Measurements from ENCODE around the gene PHF24. TPM values are rescaled to one million over a fixed set of nuclear protein-coding genes. Genes with fewer than 3 reads are reported as not detected.
"Not testable (repeated sequence)": the region's sequence is repeated elsewhere in the genome, so short reads cannot be mapped to it uniquely, and the experiment has no call there.

Gene PHF24
- total and polyA plus RNA-seq, 2 donors from 2014 or later = 0.09 to 0.98 TPM

DNA sequence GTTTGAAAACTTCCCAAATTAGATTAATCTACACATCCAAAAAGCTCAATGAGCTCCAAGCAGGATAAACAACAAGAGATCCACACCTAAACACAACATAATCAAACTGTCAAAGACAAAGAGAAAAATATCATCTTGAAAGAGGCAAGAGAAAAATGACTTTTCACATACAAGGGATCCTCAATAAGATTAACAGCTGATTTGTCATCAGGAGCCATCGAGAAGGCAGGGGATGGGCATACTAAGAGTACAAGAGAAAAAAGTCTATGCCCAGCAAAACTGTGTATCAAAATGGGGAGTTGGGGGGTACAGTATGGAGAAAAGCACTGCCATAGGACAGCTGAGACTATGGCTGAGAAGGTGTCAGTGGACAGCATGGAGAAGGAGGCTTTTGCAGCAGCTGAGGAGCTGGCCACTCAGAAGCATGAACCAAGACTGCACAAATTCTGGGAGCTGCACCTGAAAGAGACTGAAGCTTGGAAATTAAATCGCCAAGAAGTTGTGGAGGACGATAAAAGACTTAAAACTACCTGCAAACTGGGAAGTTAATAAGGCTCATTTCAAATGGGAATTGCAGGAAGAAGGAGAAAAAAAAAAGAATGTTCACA is 52.4 kb downstream of the PHF24 start:
- FAIRE-seq (no peak), DNase-seq (no peak)
- no peak overlapping the region for H3K27ac ChIP-seq (ENCODE audit: low read depth in 2 of 2, low read length in 2 of 2)
- H3K4me1 ChIP-seq (ENCODE audit: control insufficient read depth in 2 of 3, insufficient read depth in 2 of 3, low read depth in 1 of 3, low read length in 3 of 3) = no peaks in the 10 kb centered on the region
- TF ChIP-seq, protein P1, sequence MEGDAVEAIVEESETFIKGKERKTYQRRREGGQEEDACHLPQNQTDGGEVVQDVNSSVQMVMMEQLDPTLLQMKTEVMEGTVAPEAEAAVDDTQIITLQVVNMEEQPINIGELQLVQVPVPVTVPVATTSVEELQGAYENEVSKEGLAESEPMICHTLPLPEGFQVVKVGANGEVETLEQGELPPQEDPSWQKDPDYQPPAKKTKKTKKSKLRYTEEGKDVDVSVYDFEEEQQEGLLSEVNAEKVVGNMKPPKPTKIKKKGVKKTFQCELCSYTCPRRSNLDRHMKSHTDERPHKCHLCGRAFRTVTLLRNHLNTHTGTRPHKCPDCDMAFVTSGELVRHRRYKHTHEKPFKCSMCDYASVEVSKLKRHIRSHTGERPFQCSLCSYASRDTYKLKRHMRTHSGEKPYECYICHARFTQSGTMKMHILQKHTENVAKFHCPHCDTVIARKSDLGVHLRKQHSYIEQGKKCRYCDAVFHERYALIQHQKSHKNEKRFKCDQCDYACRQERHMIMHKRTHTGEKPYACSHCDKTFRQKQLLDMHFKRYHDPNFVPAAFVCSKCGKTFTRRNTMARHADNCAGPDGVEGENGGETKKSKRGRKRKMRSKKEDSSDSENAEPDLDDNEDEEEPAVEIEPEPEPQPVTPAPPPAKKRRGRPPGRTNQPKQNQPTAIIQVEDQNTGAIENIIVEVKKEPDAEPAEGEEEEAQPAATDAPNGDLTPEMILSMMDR (IDR thresholded peaks at IDR 0.05; ENCODE audit: borderline replicate concordance, extremely low read depth, insufficient read depth) = no peak
- no peaks in the 10 kb centered on the region for H3K27me3 ChIP-seq (ENCODE audit: control insufficient read depth, insufficient read depth, low read length)
- H3K36me3 ChIP-seq (ENCODE audit: control insufficient read depth in 2 of 3, insufficient read depth in 3 of 3, low read length in 3 of 3) = peaks cover 0 to 9% (median 3%) of the 10 kb centered on the region in 3 donors
- H3K9ac ChIP-seq (ENCODE audit: low read length in 3 of 3) = no peak overlapping the region
- H3K9me3 ChIP-seq (ENCODE audit: control insufficient read depth in 2 of 3, insufficient read depth in 1 of 3, low read length in 3 of 3) = peaks cover 0 to 11% (median 0%) of the 10 kb centered on the region in 3 donors
- H3K4me3 ChIP-seq (ENCODE audit: low read length in 3 of 3) = no peak overlapping the region
- intact Hi-C loops (cut with DNase I) = no loop called here

DNA sequence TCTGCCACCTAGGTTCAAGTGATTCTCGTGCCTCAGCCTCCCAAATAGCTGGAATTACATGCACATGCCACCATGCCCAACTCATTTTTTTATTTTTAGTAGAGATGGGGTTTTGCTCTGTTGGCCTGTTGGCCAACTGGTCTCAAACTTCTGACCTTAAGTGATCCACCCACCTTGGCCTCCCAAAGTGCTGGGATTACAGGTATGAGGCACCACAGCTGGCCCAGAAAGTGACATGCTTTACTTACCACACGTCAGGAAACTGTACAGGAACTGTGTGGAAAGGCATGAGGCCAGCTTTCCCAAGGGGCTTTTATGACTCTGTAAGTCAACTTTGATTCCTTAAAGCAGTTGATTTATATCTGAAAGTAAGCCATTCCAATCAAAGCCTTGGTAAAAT is 56.4 kb downstream of the PHF24 start:
- DNase-seq (no peak), FAIRE-seq (no peak)
- Histone ChIP-seq H3K36me3 (ENCODE audit: control insufficient read depth in 2 of 3, insufficient read depth in 3 of 3, low read length in 3 of 3) (peaks cover 0 to 9% (median 3%) of the 10 kb centered on the region in 3 donors), H3K27ac (ENCODE audit: low read depth in 2 of 2, low read length in 2 of 2) (no peak overlapping the region), H3K27me3 (ENCODE audit: control insufficient read depth, insufficient read depth, low read length) (no peaks in the 10 kb centered on the region), H3K9me3 (ENCODE audit: control insufficient read depth in 2 of 3, insufficient read depth in 1 of 3, low read length in 3 of 3) (peaks cover 0 to 11% (median 0%) of the 10 kb centered on the region in 3 donors), H3K4me1 (ENCODE audit: control insufficient read depth in 2 of 3, insufficient read depth in 2 of 3, low read depth in 1 of 3, low read length in 3 of 3) (no peaks in the 10 kb centered on the region), H3K4me3 (ENCODE audit: low read length in 3 of 3) (no peak overlapping the region), H3K9ac (ENCODE audit: low read length in 3 of 3) (no peak overlapping the region)
- intact Hi-C loops (cut with DNase I) = no loop called here
- TF ChIP-seq, protein P1 (IDR thresholded peaks at IDR 0.05; ENCODE audit: borderline replicate concordance, extremely low read depth, insufficient read depth) = no peak

- H3K27ac ChIP-seq (ENCODE audit: low read depth in 2 of 2, low read length in 2 of 2); FAIRE-seq; H3K4me3 ChIP-seq (ENCODE audit: low read length in 3 of 3); H3K36me3 ChIP-seq (ENCODE audit: control insufficient read depth in 2 of 3, insufficient read depth in 3 of 3, low read length in 3 of 3); H3K4me1 ChIP-seq (ENCODE audit: control insufficient read depth in 2 of 3, insufficient read depth in 2 of 3, low read depth in 1 of 3, low read length in 3 of 3); H3K9ac ChIP-seq (ENCODE audit: low read length in 3 of 3); H3K27me3 ChIP-seq (ENCODE audit: control insufficient read depth, insufficient read depth, low read length); DNase-seq; H3K9me3 ChIP-seq (ENCODE audit: control insufficient read depth in 2 of 3, insufficient read depth in 1 of 3, low read length in 3 of 3); intact Hi-C loops (cut with DNase I): not testable (repeated sequence)
Observed at GRCh38 chr9:35023443-35023842, 65.4 kb downstream of the PHF24 start.

DNA sequence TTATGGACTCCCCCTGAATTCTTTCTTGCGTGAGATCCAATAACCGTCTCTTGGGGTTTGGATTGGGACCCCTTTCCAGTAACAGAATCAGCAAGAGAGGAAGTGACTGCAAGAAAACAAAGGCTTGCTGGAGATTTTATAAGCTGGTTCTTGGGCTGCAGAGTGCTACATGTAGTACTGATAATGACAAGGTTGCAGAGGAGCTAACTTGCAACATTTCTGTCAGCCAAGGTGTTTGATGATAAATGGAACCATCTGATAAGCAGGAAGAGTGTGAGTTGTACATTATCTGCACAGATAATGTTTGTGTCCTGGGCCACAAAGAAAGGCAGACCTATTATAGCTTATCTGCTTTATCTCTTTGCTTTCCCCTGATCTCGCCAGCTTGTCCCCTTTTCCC is 68.6 kb downstream of the PHF24 start:
- Histone ChIP-seq H3K4me1 (ENCODE audit: control insufficient read depth in 2 of 3, insufficient read depth in 2 of 3, low read depth in 1 of 3, low read length in 3 of 3) (no peaks in the 10 kb centered on the region), H3K27me3 (ENCODE audit: control insufficient read depth, insufficient read depth, low read length) (no peaks in the 10 kb centered on the region), H3K9ac (ENCODE audit: low read length in 3 of 3) (no peak overlapping the region), H3K27ac (ENCODE audit: low read depth in 2 of 2, low read length in 2 of 2) (no peak overlapping the region), H3K36me3 (ENCODE audit: control insufficient read depth in 2 of 3, insufficient read depth in 3 of 3, low read length in 3 of 3) (peaks cover 0 to 4% (median 0%) of the 10 kb centered on the region in 3 donors), H3K4me3 (ENCODE audit: low read length in 3 of 3) (no peak overlapping the region), H3K9me3 (ENCODE audit: control insufficient read depth in 2 of 3, insufficient read depth in 1 of 3, low read length in 3 of 3) (no peaks in the 10 kb centered on the region)
- TF ChIP-seq, protein P1 (IDR thresholded peaks at IDR 0.05; ENCODE audit: borderline replicate concordance, extremely low read depth, insufficient read depth) = no peak
- peak in 1 of 5 donors; percentile 7 for DNase-seq
- intact Hi-C loops (cut with DNase I) = no loop called here
- FAIRE-seq = no peak
